OCI-LY7 (cell line): Measurements from ENCODE around the gene NGEF. TPM values are rescaled to one million over a fixed set of nuclear protein-coding genes. Genes with fewer than 3 reads are reported as not detected.

Experiments
- BruUV-seq: library from RNA; stranded (reverse); fragments of 400-500 nt; replicated peaks from 2 replicates; lab custom pipeline; 2021; lab: Mats Ljungman, UMichigan
- CTCF ChIA-PET: fragments of 300-600 bp; sonication (Branson Sonifier 250); formaldehyde crosslinking; loops from one replicate; lab custom pipeline; 2022; ENCODE audit warnings: antibody characterized with exemption; ENCODE audit not compliant: unreplicated experiment; lab: Charles Lee
- POLR2A ChIA-PET: fragments of 300-600 bp; sonication (Branson Sonifier 250); formaldehyde crosslinking; loops from one replicate; lab custom pipeline; 2022; ENCODE audit warnings: antibody characterized with exemption; lab: Charles Lee
- DNase-seq: peaks from one replicate; pipeline ENCODE4 v3.0.0-alpha.2; 2015; ENCODE audit warnings: low spot score
- H2AFZ ChIP-seq: fragments of 200-600 bp; sonication (generic), shearing (Covaris generic); 2 replicates; pipeline ENCODE4 v1.6.1; 2014; ENCODE audit warnings: mild to moderate bottlenecking, antibody characterized with exemption, low read length, moderate library complexity
- H3K27ac ChIP-seq: fragments of 200-600 bp; sonication (generic); 2 replicates; pipeline ENCODE4 v1.5.1; 2014; ENCODE audit warnings: mixed run types, low read depth, mild to moderate bottlenecking, moderate library complexity, low read length, inconsistent platforms; ENCODE audit not compliant: poor library complexity, severe bottlenecking
- H3K36me3 ChIP-seq: fragments of 200-600 bp; sonication (generic); 2 replicates; pipeline ENCODE4 v1.6.1; 2014; ENCODE audit warnings: mild to moderate bottlenecking, antibody characterized with exemption, low read length, moderate library complexity, mixed read lengths; ENCODE audit not compliant: insufficient read depth
- H3K4me1 ChIP-seq: fragments of 200-600 bp; sonication (generic); 2 replicates; pipeline ENCODE4 v1.5.1; 2014; ENCODE audit warnings: mild to moderate bottlenecking, low read length; ENCODE audit not compliant: insufficient read depth, poor library complexity, severe bottlenecking
- H3K4me2 ChIP-seq: fragments of 200-600 bp; sonication (generic); 2 replicates; pipeline ENCODE4 v1.6.1; 2014; ENCODE audit warnings: mild to moderate bottlenecking, low read length
- H3K4me3 ChIP-seq: fragments of 200-600 bp; sonication (generic); 2 replicates; pipeline ENCODE4 v1.5.1; 2014; ENCODE audit warnings: mild to moderate bottlenecking, low read depth, low read length; ENCODE audit not compliant: poor library complexity, severe bottlenecking
- H3K79me2 ChIP-seq: fragments of 200-600 bp; sonication (generic); 2 replicates; pipeline ENCODE4 v1.6.1; 2016; ENCODE audit warnings: low read depth, mild to moderate bottlenecking, low read length, moderate library complexity, mixed read lengths; ENCODE audit not compliant: insufficient read depth
- H3K9me2 ChIP-seq: fragments of 200-600 bp; sonication (generic); 2 replicates; pipeline ENCODE4 v1.6.1; 2016; ENCODE audit warnings: mild to moderate bottlenecking, low read length, mixed read lengths; ENCODE audit not compliant: insufficient read depth
- H3K9me3 ChIP-seq: fragments of 200-600 bp; sonication (generic); 2 replicates; pipeline ENCODE4 v1.6.1; 2014; ENCODE audit warnings: mild to moderate bottlenecking, mixed run types, low read length, mixed read lengths
- H4K20me1 ChIP-seq: fragments of 200-600 bp; sonication (generic); 2 replicates; pipeline ENCODE4 v1.6.1; 2014; ENCODE audit warnings: mild to moderate bottlenecking, antibody characterized with exemption, low read length, moderate library complexity, mixed read lengths; ENCODE audit not compliant: insufficient read depth
- CTCF ChIP-seq: fragments of 200-600 bp; sonication (generic); conservative IDR thresholded peaks from 2 replicates; pipeline ENCODE4 v1.5.1; 2014; ENCODE audit warnings: mild to moderate bottlenecking, antibody characterized with exemption, low read length, moderate library complexity, mixed read lengths
- EZH2phosphoT487 ChIP-seq: fragments of 200-600 bp; sonication (generic); IDR thresholded peaks from 2 replicates; pipeline ENCODE4 v1.6.1; 2018; ENCODE audit warnings: low read depth, borderline replicate concordance, mild to moderate bottlenecking, mixed run types, antibody characterized with exemption, low read length, moderate library complexity, mixed read lengths
- intact Hi-C: fragments of 100-400 bp; cut with micrococcal nuclease; formaldehyde crosslinking; loops from one replicate; pipeline ENCODE4 v1.10.0; 2022; ENCODE audit not compliant: unreplicated experiment
- total RNA-seq, 2 experiments: library from RNA; depleted of rRNA in 1 of 2; stranded (reverse); fragments of >200 nt in 1 of 2; shearing (Covaris generic) in 1 of 2; gene quantifications; 2 replicates each; pipeline ENCODE4 v1.2.3, GENCODE V29; 2014 to 2022

Gene NGEF
- total RNA-seq, 2 experiments from 2014 or later: 0.82 TPM; not detected in 1

GRCh38 chr2:233002829-233003657, 10.0 kb downstream of the NGEF start:
- no peak overlapping the region for H3K4me3 ChIP-seq
- H3K4me2 ChIP-seq: no peak overlapping the region
- no peak for DNase-seq
- H4K20me1 ChIP-seq: no peaks in the 10 kb centered on the region
- no peaks in the 10 kb centered on the region for H3K9me3 ChIP-seq
- ChIA-PET POLR2A (interaction anchor here (0.7 kb wide), 1 partner anchor 16 kb away, joined by 4 read pairs; no protein-coding TSS in a partner anchor), CTCF (interaction anchor here (0.7 kb wide), 1 partner anchor 637 kb away, joined by 3 read pairs; no protein-coding TSS in a partner anchor)
- TF ChIP-seq CTCF: no peak
- no peak for TF ChIP-seq EZH2phosphoT487
- no peak overlapping the region for H2AFZ ChIP-seq
- intact Hi-C loops: no loop called here
- no peaks in the 10 kb centered on the region for H3K4me1 ChIP-seq
- H3K9me2 ChIP-seq: no peaks in the 10 kb centered on the region
- BruUV-seq: no TSS peak
- no peaks in the 10 kb centered on the region for H3K79me2 ChIP-seq
- no peak overlapping the region for H3K27ac ChIP-seq
- no peaks in the 10 kb centered on the region for H3K36me3 ChIP-seq

GRCh38 chr2:233000886-233001750, 11.9 kb downstream of the NGEF start:
- Histone ChIP-seq H3K4me1 (no peaks in the 10 kb centered on the region), H3K79me2 (no peaks in the 10 kb centered on the region), H3K36me3 (no peaks in the 10 kb centered on the region), H3K27ac (no peak overlapping the region), H3K4me2 (no peak overlapping the region), H3K4me3 (no peak overlapping the region), H3K9me3 (no peaks in the 10 kb centered on the region), H4K20me1 (no peaks in the 10 kb centered on the region), H2AFZ (no peak overlapping the region), H3K9me2 (no peaks in the 10 kb centered on the region)
- no peak for DNase-seq
- POLR2A ChIA-PET: no interaction called here
- CTCF ChIA-PET: no interaction called here
- no peak for TF ChIP-seq EZH2phosphoT487
- no TSS peak for BruUV-seq
- intact Hi-C loops: no loop called here

GRCh38 chr2:232999354-232999753, 13.7 kb downstream of the NGEF start:
- Histone ChIP-seq H3K36me3 (no peaks in the 10 kb centered on the region), H2AFZ (no peak overlapping the region), H3K27ac (no peak overlapping the region), H3K4me1 (no peaks in the 10 kb centered on the region), H3K79me2 (no peaks in the 10 kb centered on the region), H3K4me3 (no peak overlapping the region), H3K4me2 (no peak overlapping the region), H4K20me1 (no peaks in the 10 kb centered on the region), H3K9me2 (no peaks in the 10 kb centered on the region), H3K9me3 (no peaks in the 10 kb centered on the region)
- no TSS peak for BruUV-seq
- peak; percentile 13 for DNase-seq
- intact Hi-C loops: loop anchor here (10.0 kb wide), 1 partner anchor 65 kb away; no protein-coding TSS in a partner anchor
- TF ChIP-seq EZH2phosphoT487 (no peak), CTCF (0 out of 2 replicates have a peak, but pooled peaks have one; percentile 38)
- CTCF ChIA-PET: no interaction called here
- POLR2A ChIA-PET: no interaction called here
